Gastroesophageal sphincter (tissue), 4 donors: ENCODE data around the gene SGPP1. TPM values are rescaled to one million over a fixed set of nuclear protein-coding genes. Genes with fewer than 3 reads are reported as not detected.

Source experiments
- ATAC-seq: fragments of 150-250 bp; one replicate; pipeline ENCODE4 v1.9.1; 2016; ENCODE audit warnings: mild to moderate bottlenecking, moderate library complexity
- H3K27ac ChIP-seq, 4 donors: fragments of 200-600 bp; sonication (generic) in 3 of 4; 1 replicate in 3 of 4; 2 replicates in 1 of 4; pipeline ENCODE4 v1.5.1; 2016 to 2019
- H3K27me3 ChIP-seq: fragments of 200-600 bp; sonication (generic); one replicate; pipeline ENCODE4 v1.5.1; 2019
- H3K36me3 ChIP-seq, 2 donors: fragments of 200-600 bp; sonication (generic); one replicate each; pipeline ENCODE4 v1.5.1; 2019; ENCODE audit warnings: control low read depth in 1 of 2
- H3K4me1 ChIP-seq, 3 donors: fragments of 200-600 bp; sonication (generic); 1 replicate in 2 of 3; 2 replicates in 1 of 3; pipeline ENCODE4 v1.5.1; 2016 to 2019; ENCODE audit warnings: control low read depth in 2 of 3
- H3K4me3 ChIP-seq, 2 donors: fragments of 200-600 bp; sonication (generic); one replicate each; pipeline ENCODE4 v1.5.1; 2019; ENCODE audit warnings: mild to moderate bottlenecking in 1 of 2, moderate library complexity in 1 of 2
- H3K9me3 ChIP-seq, 3 donors: fragments of 200-600 bp; sonication (generic); one replicate each; pipeline ENCODE4 v1.5.1; 2017 to 2019; ENCODE audit warnings: control low read depth in 2 of 3
- CTCF ChIP-seq, 4 experiments: fragments of 200-600 bp in 2 of 4; fragments of 450-650 bp in 2 of 4; sonication (generic) in 1 of 4; IDR thresholded peaks; one replicate each; pipeline ENCODE4 v1.5.1; 2017 to 2019; ENCODE audit warnings: antibody characterized with exemption in 4 of 4, mild to moderate bottlenecking in 2 of 4, moderate library complexity in 2 of 4
- EP300 ChIP-seq: sonication (generic); formaldehyde crosslinking; IDR thresholded peaks from one replicate; pipeline ENCODE4 v1.6.1; 2017; ENCODE audit warnings: antibody characterized with exemption, mild to moderate bottlenecking
- POLR2A ChIP-seq, 2 donors: fragments of 450-650 bp; IDR thresholded peaks; one replicate each; pipeline ENCODE4 v1.6.1; 2017; ENCODE audit warnings: antibody characterized with exemption in 2 of 2, mild to moderate bottlenecking in 2 of 2, moderate library complexity in 1 of 2
- POLR2AphosphoS5 ChIP-seq: sonication (generic); formaldehyde crosslinking; IDR thresholded peaks from one replicate; pipeline ENCODE4 v1.6.1; 2017; ENCODE audit warnings: antibody characterized with exemption
- WGBS, 2 donors: methylation state at CpG; one replicate each; pipeline ENCODE4 v1.1.5; 2018; ENCODE audit warnings: low coverage in 1 of 2; 5-methylcytosine and 5-hydroxymethylcytosine counted together
- total RNA-seq, 4 donors: library from RNA; depleted of rRNA; stranded (reverse); fragments of >200 nt; gene quantifications; one replicate each; pipeline ENCODE4 v1.1.0, GENCODE V29; 2016

SGPP1 gene
- total RNA-seq, 4 donors from 2014 or later: 14.9 to 28.9 (median 17.9) TPM

GRCh38 chr14:63676615-63677014 is 51.2 kb downstream of the SGPP1 start:
- Histone ChIP-seq H3K9me3 (no peaks in the 10 kb centered on the region), H3K27ac (no peak overlapping the region), H3K4me3 (no peak overlapping the region), H3K4me1 (no peaks in the 10 kb centered on the region), H3K27me3 (no peaks in the 10 kb centered on the region), H3K36me3 (peaks cover 0 to 32% of the 10 kb centered on the region in 2 donors)
- TF ChIP-seq CTCF (IDR thresholded peaks at IDR 0.05) (no peak), EP300 (no peak), POLR2AphosphoS5 (no peak), POLR2A (IDR thresholded peaks at IDR 0.05) (no peak)
- ATAC-seq: no peak
- WGBS, 2 donors: 100% methylated on average over 1 to 2 of the region's 3 CpGs

GRCh38 chr14:63673886-63674497 is 53.9 kb downstream of the SGPP1 start:
- Histone ChIP-seq H3K27ac (no peak overlapping the region), H3K4me3 (no peak overlapping the region), H3K27me3 (no peaks in the 10 kb centered on the region), H3K4me1 (no peaks in the 10 kb centered on the region), H3K36me3 (peaks cover 0 to 25% of the 10 kb centered on the region in 2 donors), H3K9me3 (no peaks in the 10 kb centered on the region)
- 80% methylated on average over 3 to 4 of the region's 7 CpGs for WGBS, 2 donors
- ATAC-seq: no peak
- TF ChIP-seq EP300 (no peak), POLR2AphosphoS5 (no peak), CTCF (IDR thresholded peaks at IDR 0.05) (no peak), POLR2A (IDR thresholded peaks at IDR 0.05) (no peak)

GRCh38 chr14:63673255-63673654 is 54.6 kb downstream of the SGPP1 start:
- Histone ChIP-seq H3K4me3 (no peak overlapping the region), H3K27ac (no peak overlapping the region)
- ATAC-seq: no peak

GRCh38 chr14:63672417-63673180 is 55.3 kb downstream of the SGPP1 start:
- peaks cover 0 to 16% of the 10 kb centered on the region in 2 donors for H3K36me3 ChIP-seq
- H3K27me3 ChIP-seq: no peaks in the 10 kb centered on the region
- H3K27ac ChIP-seq: no peak overlapping the region
- WGBS, 2 donors: 55 to 67% methylated on average over 7 of the region's 7 CpGs
- H3K4me3 ChIP-seq: no peak overlapping the region
- no peaks in the 10 kb centered on the region for H3K9me3 ChIP-seq
- no peak for TF ChIP-seq POLR2A (IDR thresholded peaks at IDR 0.05)
- TF ChIP-seq CTCF (IDR thresholded peaks at IDR 0.05): no peak
- TF ChIP-seq EP300: no peak
- no peak for TF ChIP-seq POLR2AphosphoS5
- no peak for ATAC-seq
- H3K4me1 ChIP-seq: no peaks in the 10 kb centered on the region

More at GRCh38 chr14:63673255-63673654, 54.6 kb downstream of the SGPP1 start:
- H3K27me3 ChIP-seq: no peaks in the 10 kb centered on the region
- H3K4me1 ChIP-seq: no peaks in the 10 kb centered on the region
- H3K36me3 ChIP-seq: peaks cover 0 to 22% of the 10 kb centered on the region in 2 donors
- 69 to 89% methylated on average over 3 to 5 of the region's 5 CpGs for WGBS, 2 donors
- TF ChIP-seq POLR2AphosphoS5 (no peak), EP300 (no peak), CTCF (IDR thresholded peaks at IDR 0.05) (no peak), POLR2A (IDR thresholded peaks at IDR 0.05) (no peak)
- no peaks in the 10 kb centered on the region for H3K9me3 ChIP-seq

GRCh38 chr14:63671987-63672386 is 55.9 kb downstream of the SGPP1 start:
- WGBS, 2 donors: 75 to 85% methylated on average over 3 of the region's 3 CpGs
- H3K27ac ChIP-seq: no peak overlapping the region

More at GRCh38 chr14:63671987-63672386, 55.9 kb downstream of the SGPP1 start:
- no peak for TF ChIP-seq POLR2A (IDR thresholded peaks at IDR 0.05)
- TF ChIP-seq EP300: no peak
- TF ChIP-seq POLR2AphosphoS5: no peak
- TF ChIP-seq CTCF (IDR thresholded peaks at IDR 0.05): no peak
- H3K9me3 ChIP-seq: no peaks in the 10 kb centered on the region
- H3K36me3 ChIP-seq: peaks cover 0 to 10% of the 10 kb centered on the region in 2 donors
- no peak for ATAC-seq
- no peaks in the 10 kb centered on the region for H3K27me3 ChIP-seq
- H3K4me3 ChIP-seq: no peak overlapping the region
- no peaks in the 10 kb centered on the region for H3K4me1 ChIP-seq
